Endothelial cell of umbilical vein (primary cell): Measurements from ENCODE around the gene OR56A1.

Source experiments
- EZH2 ChIP-seq: IDR thresholded peaks from 2 replicates; pipeline ENCODE4 v1.6.1; 2012; ENCODE audit warnings: borderline replicate concordance, low read depth, mild to moderate bottlenecking, moderate library complexity, low read length, inconsistent platforms; ENCODE audit not compliant: severe bottlenecking
- POLR2A ChIP-seq: IDR thresholded peaks from 2 replicates; pipeline ENCODE4 v1.6.1; 2012; ENCODE audit warnings: low read depth, mild to moderate bottlenecking, control low read depth, low read length
- POLR2AphosphoS5 ChIP-seq: IDR thresholded peaks from 2 replicates; pipeline ENCODE4 v1.6.1; 2012; ENCODE audit warnings: low read depth, mild to moderate bottlenecking, control low read depth, low read length, moderate library complexity; ENCODE audit not compliant: insufficient read depth
- TF ChIP-seq, protein P1 (sequence below), 2 donors: IDR thresholded peaks; 1 replicate in 1 of 2; 2 replicates in 1 of 2; pipeline ENCODE4 v1.5.1; 2011; ENCODE audit warnings: low read length in 2 of 2, mild to moderate bottlenecking in 2 of 2, moderate library complexity in 2 of 2, control low read depth in 1 of 2, inconsistent platforms in 1 of 2, low read depth in 1 of 2; ENCODE audit not compliant: insufficient read depth in 1 of 2; ENCODE audit errors: extremely low read depth in 1 of 2
- TF ChIP-seq, protein P2 (sequence below): IDR thresholded peaks from 2 replicates; pipeline ENCODE4 v1.6.1; 2011; ENCODE audit not compliant: insufficient read depth, insufficient read length

DNA sequence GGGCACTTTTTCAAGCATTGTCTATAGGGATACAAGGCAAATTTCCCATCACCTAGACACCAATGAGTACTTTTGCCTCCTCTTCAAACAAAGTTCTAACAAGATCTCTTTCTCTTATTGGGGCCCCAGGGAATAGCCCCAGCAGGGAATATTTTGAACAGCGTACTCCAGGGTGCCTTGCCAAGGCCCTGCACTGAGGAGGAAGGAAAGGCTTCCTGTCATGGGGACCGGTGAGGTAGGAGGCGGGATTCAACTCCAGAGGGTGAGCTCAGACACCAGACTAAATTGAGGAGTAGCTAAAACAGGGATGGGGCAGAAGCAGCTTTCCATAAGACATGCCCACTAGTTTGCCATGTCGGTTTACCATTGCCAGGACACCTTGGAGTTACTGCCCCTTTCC lies 48.9 kb upstream of the OR56A1 start:
- TF ChIP-seq, protein P1, sequence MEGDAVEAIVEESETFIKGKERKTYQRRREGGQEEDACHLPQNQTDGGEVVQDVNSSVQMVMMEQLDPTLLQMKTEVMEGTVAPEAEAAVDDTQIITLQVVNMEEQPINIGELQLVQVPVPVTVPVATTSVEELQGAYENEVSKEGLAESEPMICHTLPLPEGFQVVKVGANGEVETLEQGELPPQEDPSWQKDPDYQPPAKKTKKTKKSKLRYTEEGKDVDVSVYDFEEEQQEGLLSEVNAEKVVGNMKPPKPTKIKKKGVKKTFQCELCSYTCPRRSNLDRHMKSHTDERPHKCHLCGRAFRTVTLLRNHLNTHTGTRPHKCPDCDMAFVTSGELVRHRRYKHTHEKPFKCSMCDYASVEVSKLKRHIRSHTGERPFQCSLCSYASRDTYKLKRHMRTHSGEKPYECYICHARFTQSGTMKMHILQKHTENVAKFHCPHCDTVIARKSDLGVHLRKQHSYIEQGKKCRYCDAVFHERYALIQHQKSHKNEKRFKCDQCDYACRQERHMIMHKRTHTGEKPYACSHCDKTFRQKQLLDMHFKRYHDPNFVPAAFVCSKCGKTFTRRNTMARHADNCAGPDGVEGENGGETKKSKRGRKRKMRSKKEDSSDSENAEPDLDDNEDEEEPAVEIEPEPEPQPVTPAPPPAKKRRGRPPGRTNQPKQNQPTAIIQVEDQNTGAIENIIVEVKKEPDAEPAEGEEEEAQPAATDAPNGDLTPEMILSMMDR (IDR thresholded peaks at IDR 0.05; ENCODE audit: extremely low read depth in 1 of 2, insufficient read depth in 1 of 2, low read depth in 1 of 2, low read length in 2 of 2) = no peak
- TF ChIP-seq POLR2AphosphoS5 = no peak
- TF ChIP-seq POLR2A = no peak
- TF ChIP-seq, protein P2, sequence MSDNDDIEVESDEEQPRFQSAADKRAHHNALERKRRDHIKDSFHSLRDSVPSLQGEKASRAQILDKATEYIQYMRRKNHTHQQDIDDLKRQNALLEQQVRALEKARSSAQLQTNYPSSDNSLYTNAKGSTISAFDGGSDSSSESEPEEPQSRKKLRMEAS = no peak
- no peak for TF ChIP-seq EZH2
